SK-N-SH treated with all-trans-retinoic acid at 6 μM for 48 hours (cell line): Measurements from ENCODE around the gene PCDH10.

ENCODE experiments used
- ATAC-seq: fragments of 200-7000 bp; cut with Tn5 transposase; 3 replicates; pipeline ENCODE4 v1.9.1; 2020; ENCODE audit warnings: mild to moderate bottlenecking, moderate library complexity
- ARNTL ChIP-seq: fragments of 450-650 bp; formaldehyde crosslinking; IDR thresholded peaks from 2 replicates; pipeline ENCODE4 v1.5.0; 2020; ENCODE audit warnings: low read depth, mild to moderate bottlenecking, moderate library complexity, borderline replicate concordance
- BACH2 ChIP-seq: fragments of 250-450 bp; sonication (Bioruptor Pico); IDR thresholded peaks from 2 replicates; pipeline ENCODE4 v1.9.0; 2021; ENCODE audit warnings: mild to moderate bottlenecking, borderline replicate concordance
- CREB5 ChIP-seq: fragments of 250-450 bp; sonication (Bioruptor Pico); IDR thresholded peaks from 2 replicates; pipeline ENCODE4 v1.5.1; 2020; ENCODE audit warnings: low read depth, mild to moderate bottlenecking, moderate library complexity
- CSDC2 ChIP-seq: fragments of 250-450 bp; sonication (Bioruptor Pico); IDR thresholded peaks from 2 replicates; pipeline ENCODE4 v1.5.0; 2020; ENCODE audit warnings: mild to moderate bottlenecking, moderate library complexity
- CSRNP3 ChIP-seq: fragments of 250-450 bp; sonication (Bioruptor Pico); IDR thresholded peaks from 2 replicates; pipeline ENCODE4 v1.5.1; 2021; ENCODE audit warnings: mild to moderate bottlenecking, moderate library complexity
- GLIS3 ChIP-seq: fragments of 250-450 bp; sonication (Bioruptor Pico); IDR thresholded peaks from 2 replicates; pipeline ENCODE4 v1.5.0; 2020; ENCODE audit warnings: mild to moderate bottlenecking, moderate library complexity
- ISL1 ChIP-seq: fragments of 250-450 bp; sonication (Bioruptor Pico); IDR thresholded peaks from 2 replicates; pipeline ENCODE4 v2.1.2; 2022; ENCODE audit warnings: mild to moderate bottlenecking, moderate library complexity
- OSR1 ChIP-seq: fragments of 250-450 bp; sonication (Bioruptor Pico); IDR thresholded peaks from 2 replicates; pipeline ENCODE4 v1.8.0; 2022; ENCODE audit warnings: moderate library complexity, mild to moderate bottlenecking, inconsistent platforms
- PATZ1 ChIP-seq: fragments of 250-450 bp; sonication (Bioruptor Pico); IDR thresholded peaks from 2 replicates; pipeline ENCODE4 v1.8.0; 2020; ENCODE audit warnings: mild to moderate bottlenecking, moderate library complexity, borderline replicate concordance
- POU6F1 ChIP-seq: fragments of 250-450 bp; sonication (Bioruptor Pico); IDR thresholded peaks from 2 replicates; pipeline ENCODE4 v1.8.0; 2021; ENCODE audit warnings: low read depth, mild to moderate bottlenecking, moderate library complexity, borderline replicate concordance
- PPARA ChIP-seq: fragments of 250-450 bp; sonication (Bioruptor Pico); IDR thresholded peaks from 2 replicates; pipeline ENCODE4 v1.5.0; 2020; ENCODE audit warnings: mild to moderate bottlenecking, borderline replicate concordance
- RARB ChIP-seq: fragments of 250-450 bp; sonication (Bioruptor Pico); IDR thresholded peaks from 2 replicates; pipeline ENCODE4 v1.8.0; 2021; ENCODE audit warnings: mild to moderate bottlenecking, moderate library complexity
- SNAI2 ChIP-seq: fragments of 250-450 bp; sonication (Bioruptor Pico); IDR thresholded peaks from 2 replicates; pipeline ENCODE4 v1.5.0; 2020; ENCODE audit warnings: mild to moderate bottlenecking, moderate library complexity
- TOX ChIP-seq: fragments of 250-450 bp; sonication (Bioruptor Pico); IDR thresholded peaks from 2 replicates; pipeline ENCODE4 v1.8.0; 2021; ENCODE audit warnings: mild to moderate bottlenecking, moderate library complexity, borderline replicate concordance
- TSHZ2 ChIP-seq: fragments of 250-450 bp; sonication (Bioruptor Pico); IDR thresholded peaks from 2 replicates; pipeline ENCODE4 v1.5.0; 2020; ENCODE audit warnings: mild to moderate bottlenecking, moderate library complexity
- ZFP3 ChIP-seq: fragments of 250-450 bp; sonication (Bioruptor Pico); IDR thresholded peaks from 2 replicates; pipeline ENCODE4 v1.5.0; 2020; ENCODE audit warnings: mild to moderate bottlenecking, moderate library complexity
- ZFP30 ChIP-seq: fragments of 450-650 bp; formaldehyde crosslinking; IDR thresholded peaks from 2 replicates; pipeline ENCODE4 v1.5.0; 2022; ENCODE audit warnings: mild to moderate bottlenecking, moderate library complexity
- ZNF70 ChIP-seq: fragments of 450-650 bp; formaldehyde crosslinking; IDR thresholded peaks from 2 replicates; pipeline ENCODE4 v1.5.0; 2020; ENCODE audit warnings: mild to moderate bottlenecking, moderate library complexity
- ZNF8 ChIP-seq: fragments of 450-650 bp; formaldehyde crosslinking; IDR thresholded peaks from 2 replicates; pipeline ENCODE4 v1.5.0; 2020; ENCODE audit warnings: mild to moderate bottlenecking, moderate library complexity

Gene PCDH10

GRCh38 chr4:133145758-133146573, 3.1 kb upstream of the PCDH10 start:
- no peak for ATAC-seq

GRCh38 chr4:133146574-133147241, 2.4 kb upstream of the PCDH10 start:
- peak; percentile 51 for ATAC-seq
- TF ChIP-seq BACH2 (CRISPR knock-in tag) (no peak), RARB (no peak), SNAI2 (CRISPR knock-in tag) (no peak), PATZ1 (no peak), TOX (CRISPR knock-in tag) (no peak), TSHZ2 (no peak), PPARA (no peak), OSR1 (CRISPR knock-in tag) (no peak), GLIS3 (no peak), CSDC2 (no peak), CREB5 (CRISPR knock-in tag) (no peak), ISL1 (CRISPR knock-in tag) (no peak), ZFP30 (CRISPR knock-in tag) (no peak), ZFP3 (CRISPR knock-in tag) (no peak)

More at GRCh38 chr4:133145758-133146573, 3.1 kb upstream of the PCDH10 start:
- TF ChIP-seq ARNTL (CRISPR knock-in tag) (no peak), PPARA (no peak), TSHZ2 (no peak), RARB (no peak), POU6F1 (CRISPR knock-in tag) (no peak), BACH2 (CRISPR knock-in tag) (no peak), SNAI2 (CRISPR knock-in tag) (no peak), ZFP30 (CRISPR knock-in tag) (no peak), GLIS3 (no peak), ZNF70 (CRISPR knock-in tag) (no peak), CSDC2 (no peak), OSR1 (CRISPR knock-in tag) (no peak), CSRNP3 (CRISPR knock-in tag) (no peak), ZNF8 (no peak)
